H9 (cell line): Measurements from ENCODE around the gene BMP7. TPM values are rescaled to one million over a fixed set of nuclear protein-coding genes. Genes with fewer than 3 reads are reported as not detected.

Experiments used
- DNase-seq: peaks from one replicate; pipeline ENCODE4 v3.0.0-alpha.2; 2017
- H2AFZ ChIP-seq: one replicate; pipeline ENCODE4 v1.6.1; 2013; ENCODE audit warnings: mild to moderate bottlenecking, low read length, control low read depth, moderate library complexity
- H2AK5ac ChIP-seq: 2 replicates; pipeline ENCODE4 v1.6.1; 2013; ENCODE audit warnings: low read length, control low read depth, mixed read lengths; ENCODE audit not compliant: insufficient read length
- H2BK120ac ChIP-seq: one replicate; pipeline ENCODE4 v1.6.1; 2013; ENCODE audit warnings: low read depth, mild to moderate bottlenecking, low read length, control low read depth, inconsistent platforms; ENCODE audit not compliant: poor library complexity, severe bottlenecking
- H2BK12ac ChIP-seq: 2 replicates; pipeline ENCODE4 v1.6.1; 2013; ENCODE audit warnings: low read length, control low read depth, mixed read lengths, low read depth; ENCODE audit not compliant: insufficient read length
- H2BK15ac ChIP-seq: 2 replicates; pipeline ENCODE4 v1.6.1; 2013; ENCODE audit warnings: low read depth, low read length, control low read depth
- H2BK20ac ChIP-seq: one replicate; pipeline ENCODE4 v1.6.1; 2013; ENCODE audit warnings: low read depth, mild to moderate bottlenecking, low read length, control low read depth, inconsistent platforms; ENCODE audit not compliant: poor library complexity, severe bottlenecking
- H2BK5ac ChIP-seq: 2 replicates; pipeline ENCODE4 v1.6.1; 2013; ENCODE audit warnings: low read length, control low read depth, mixed read lengths; ENCODE audit not compliant: insufficient read length
- H3K14ac ChIP-seq: 2 replicates; pipeline ENCODE4 v1.6.1; 2013; ENCODE audit warnings: low read length, control low read depth; ENCODE audit not compliant: insufficient read depth
- H3K18ac ChIP-seq: 2 replicates; pipeline ENCODE4 v1.6.1; 2013; ENCODE audit warnings: low read depth, mild to moderate bottlenecking, mixed read lengths, low read length, control low read depth; ENCODE audit not compliant: insufficient read length
- H3K23ac ChIP-seq: 2 replicates; pipeline ENCODE4 v1.6.1; 2013; ENCODE audit warnings: low read length, control low read depth, mixed read lengths, low read depth; ENCODE audit not compliant: insufficient read length
- H3K23me2 ChIP-seq: 2 replicates; pipeline ENCODE4 v1.6.1; 2013; ENCODE audit warnings: low read depth, mild to moderate bottlenecking, mixed read lengths, low read length, control low read depth; ENCODE audit not compliant: insufficient read length, poor library complexity, severe bottlenecking
- H3K27ac ChIP-seq: 2 replicates; pipeline ENCODE4 v1.5.1; 2013; ENCODE audit warnings: low read length, control low read depth, mixed read lengths, low read depth; ENCODE audit not compliant: insufficient read length
- H3K27me3 ChIP-seq: 2 replicates; pipeline ENCODE4 v1.6.1; 2013; ENCODE audit warnings: low read length, control low read depth, inconsistent platforms; ENCODE audit not compliant: insufficient read depth
- H3K4ac ChIP-seq: 2 replicates; pipeline ENCODE4 v1.6.1; 2013; ENCODE audit warnings: low read depth, mild to moderate bottlenecking, control low read depth, inconsistent platforms, low read length, moderate library complexity
- H3K4me1 ChIP-seq: 2 replicates; pipeline ENCODE4 v1.6.1; 2013; ENCODE audit warnings: low read length, control low read depth, inconsistent platforms; ENCODE audit not compliant: insufficient read depth
- H3K4me2 ChIP-seq: 2 replicates; pipeline ENCODE4 v1.6.1; 2013; ENCODE audit warnings: low read length, control low read depth, mixed read lengths; ENCODE audit not compliant: insufficient read length, insufficient read depth
- H3K56ac ChIP-seq: 2 replicates; pipeline ENCODE4 v1.6.1; 2013; ENCODE audit warnings: low read depth, mild to moderate bottlenecking, mixed read lengths, low read length, control low read depth; ENCODE audit not compliant: insufficient read length
- H3K79me1 ChIP-seq: 2 replicates; pipeline ENCODE4 v1.6.1; 2013; ENCODE audit warnings: low read depth, mild to moderate bottlenecking, moderate library complexity, low read length, control low read depth, inconsistent platforms; ENCODE audit not compliant: insufficient read depth, poor library complexity, severe bottlenecking
- H3K79me2 ChIP-seq: 2 replicates; pipeline ENCODE4 v1.6.1; 2013; ENCODE audit warnings: low read length, control low read depth, inconsistent platforms; ENCODE audit not compliant: insufficient read depth
- H3K9ac ChIP-seq: 2 replicates; pipeline ENCODE4 v1.6.1; 2013; ENCODE audit warnings: low read length, control low read depth, mixed read lengths; ENCODE audit not compliant: insufficient read length; ENCODE audit errors: extremely low read depth
- H3K9me3 ChIP-seq: one replicate; pipeline ENCODE4 v1.6.1; 2013; ENCODE audit warnings: low read depth, low read length, inconsistent platforms; ENCODE audit not compliant: control insufficient read depth
- H3T11ph ChIP-seq: one replicate; pipeline ENCODE4 v1.6.1; 2013; ENCODE audit warnings: mild to moderate bottlenecking, low read length, control low read depth, inconsistent platforms
- H4K20me1 ChIP-seq: one replicate; pipeline ENCODE4 v1.6.1; 2013; ENCODE audit not compliant: control insufficient read depth, insufficient read length, insufficient read depth
- H4K5ac ChIP-seq: 2 replicates; pipeline ENCODE4 v1.6.1; 2013; ENCODE audit warnings: low read depth, mild to moderate bottlenecking, mixed read lengths, low read length, control low read depth; ENCODE audit not compliant: insufficient read length
- H4K8ac ChIP-seq: replicated peaks from 2 replicates; pipeline ENCODE4 v1.6.1; 2013; ENCODE audit warnings: low read length, control low read depth, mixed read lengths, low read depth; ENCODE audit not compliant: insufficient read length
- H4K91ac ChIP-seq: 2 replicates; pipeline ENCODE4 v1.6.1; 2013; ENCODE audit warnings: low read depth, mild to moderate bottlenecking, moderate library complexity, mixed read lengths, low read length, control low read depth; ENCODE audit not compliant: insufficient read length
- H3K27ac Mint-ChIP-seq, 3 experiments: 2 replicates in 2 of 3; 3 replicates in 1 of 3; pipeline ENCODE4 v1.8.0; 2020 to 2021; ENCODE audit warnings: mixed read lengths in 3 of 3, mild to moderate bottlenecking in 1 of 3, moderate library complexity in 1 of 3
- H3K27me3 Mint-ChIP-seq: 2 replicates; pipeline ENCODE4 v1.8.0; 2021; ENCODE audit warnings: low read depth, mild to moderate bottlenecking, moderate library complexity, mixed read lengths
- H3K36me3 Mint-ChIP-seq, 3 experiments: 2 replicates in 2 of 3; 3 replicates in 1 of 3; pipeline ENCODE4 v1.8.0; 2020 to 2021; ENCODE audit warnings: low read depth in 3 of 3, mixed read lengths in 3 of 3; ENCODE audit not compliant: insufficient read depth in 1 of 3
- H3K4me1 Mint-ChIP-seq, 2 experiments: 2 replicates each; pipeline ENCODE4 v1.8.0; 2020; ENCODE audit warnings: mixed read lengths in 2 of 2
- H3K4me3 Mint-ChIP-seq, 2 experiments: 2 replicates in 1 of 2; 3 replicates in 1 of 2; pipeline ENCODE4 v1.8.0; 2020 to 2021; ENCODE audit warnings: mild to moderate bottlenecking in 2 of 2, mixed read lengths in 2 of 2, moderate library complexity in 1 of 2
- H3K9me3 Mint-ChIP-seq, 2 experiments: 2 replicates in 1 of 2; 3 replicates in 1 of 2; pipeline ENCODE4 v1.8.0; 2020; ENCODE audit warnings: mild to moderate bottlenecking in 2 of 2, mixed read lengths in 2 of 2, moderate library complexity in 1 of 2
- WGBS: extraction: QIAGEN DNeasy Blood & Tissue Kit; methylation state at CpG from one replicate; pipeline ENCODE4 v1.1.7; 2013; ENCODE audit warnings: missing lambda C conversion rate, low lambda C conversion rate, mixed read lengths; ENCODE audit not compliant: insufficient read length; ENCODE audit errors: extremely low coverage; 5-methylcytosine and 5-hydroxymethylcytosine counted together
- total RNA-seq: library from RNA; stranded (reverse); gene quantifications from 2 replicates; pipeline ENCODE4 v1.2.1, GENCODE V29; 2021
- TF ChIP-seq, protein P1 (sequence below): fragments of 200-600 bp; sonication (generic); conservative IDR thresholded peaks from 3 replicates; pipeline ENCODE4 v1.8.0; 2021; ENCODE audit warnings: antibody characterized with exemption, mild to moderate bottlenecking

BMP7 gene
- total RNA-seq, 1 experiment from 2014 or later: 17.7 TPM

- Histone ChIP-seq H4K91ac (no peak overlapping the region), H2BK120ac (no peak overlapping the region), H3K9me3 (no peaks in the 10 kb centered on the region), H4K8ac (no peak overlapping the region), H4K5ac (no peak overlapping the region), H3K23ac (no peak overlapping the region), H3K79me1 (no peaks in the 10 kb centered on the region), H3K27me3 (no peaks in the 10 kb centered on the region), H3K4me1 (0 out of 2 replicates have a peak, but pooled peaks cover 2% of the 10 kb centered on the region), H3K4me2 (no peak overlapping the region), H2BK12ac (no peak overlapping the region), H3K14ac (no peak overlapping the region), H4K20me1 (no peaks in the 10 kb centered on the region), H3K4ac (no peak overlapping the region), H3K23me2 (no peaks in the 10 kb centered on the region), H3K18ac (no peak overlapping the region), H2AFZ (no peak overlapping the region), H2AK5ac (no peak overlapping the region), H3K9ac (no peak overlapping the region), H3K27ac (no peak overlapping the region), H2BK15ac (no peak overlapping the region), H2BK5ac (no peak overlapping the region), H3K79me2 (no peaks in the 10 kb centered on the region), H2BK20ac (no peak overlapping the region), H3K56ac (no peak overlapping the region), H3T11ph (no peak overlapping the region)
- TF ChIP-seq, protein P1, sequence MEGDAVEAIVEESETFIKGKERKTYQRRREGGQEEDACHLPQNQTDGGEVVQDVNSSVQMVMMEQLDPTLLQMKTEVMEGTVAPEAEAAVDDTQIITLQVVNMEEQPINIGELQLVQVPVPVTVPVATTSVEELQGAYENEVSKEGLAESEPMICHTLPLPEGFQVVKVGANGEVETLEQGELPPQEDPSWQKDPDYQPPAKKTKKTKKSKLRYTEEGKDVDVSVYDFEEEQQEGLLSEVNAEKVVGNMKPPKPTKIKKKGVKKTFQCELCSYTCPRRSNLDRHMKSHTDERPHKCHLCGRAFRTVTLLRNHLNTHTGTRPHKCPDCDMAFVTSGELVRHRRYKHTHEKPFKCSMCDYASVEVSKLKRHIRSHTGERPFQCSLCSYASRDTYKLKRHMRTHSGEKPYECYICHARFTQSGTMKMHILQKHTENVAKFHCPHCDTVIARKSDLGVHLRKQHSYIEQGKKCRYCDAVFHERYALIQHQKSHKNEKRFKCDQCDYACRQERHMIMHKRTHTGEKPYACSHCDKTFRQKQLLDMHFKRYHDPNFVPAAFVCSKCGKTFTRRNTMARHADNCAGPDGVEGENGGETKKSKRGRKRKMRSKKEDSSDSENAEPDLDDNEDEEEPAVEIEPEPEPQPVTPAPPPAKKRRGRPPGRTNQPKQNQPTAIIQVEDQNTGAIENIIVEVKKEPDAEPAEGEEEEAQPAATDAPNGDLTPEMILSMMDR: no peak
- peaks cover 24% of the 10 kb centered on the region for H3K27me3 Mint-ChIP-seq
- peaks cover 14 to 21% of the 10 kb centered on the region in 2 experiments for H3K4me1 Mint-ChIP-seq
- peaks cover 0 to 15% (median 9%) of the 10 kb centered on the region in 3 experiments; a peak in 5 of 7 replicates for H3K36me3 Mint-ChIP-seq
- H3K27ac Mint-ChIP-seq: no peak overlapping the region; a peak in 1 of 7 replicates
- no CpG with 5 or more reads among the region's 19 CpGs for WGBS
- no peak overlapping the region for H3K4me3 Mint-ChIP-seq
- DNase-seq: no peak
- H3K9me3 Mint-ChIP-seq: no peaks in the 10 kb centered on the region
These were observed 41.8 kb downstream of the BMP7 start for GRCh38 chr20:57224641-57225138.
